ENCODE measurements around the gene GLIS2. TPM values are rescaled to one million over a fixed set of nuclear protein-coding genes. Genes with fewer than 3 reads are reported as not detected.
A peak's percentile ranks its signal among the peaks of the same experiment; 100 is the strongest.

GLIS2 gene
- total and polyA plus RNA-seq, 7 experiments from 2014 or later: 0.53 TPM; not detected in 6

DNA sequence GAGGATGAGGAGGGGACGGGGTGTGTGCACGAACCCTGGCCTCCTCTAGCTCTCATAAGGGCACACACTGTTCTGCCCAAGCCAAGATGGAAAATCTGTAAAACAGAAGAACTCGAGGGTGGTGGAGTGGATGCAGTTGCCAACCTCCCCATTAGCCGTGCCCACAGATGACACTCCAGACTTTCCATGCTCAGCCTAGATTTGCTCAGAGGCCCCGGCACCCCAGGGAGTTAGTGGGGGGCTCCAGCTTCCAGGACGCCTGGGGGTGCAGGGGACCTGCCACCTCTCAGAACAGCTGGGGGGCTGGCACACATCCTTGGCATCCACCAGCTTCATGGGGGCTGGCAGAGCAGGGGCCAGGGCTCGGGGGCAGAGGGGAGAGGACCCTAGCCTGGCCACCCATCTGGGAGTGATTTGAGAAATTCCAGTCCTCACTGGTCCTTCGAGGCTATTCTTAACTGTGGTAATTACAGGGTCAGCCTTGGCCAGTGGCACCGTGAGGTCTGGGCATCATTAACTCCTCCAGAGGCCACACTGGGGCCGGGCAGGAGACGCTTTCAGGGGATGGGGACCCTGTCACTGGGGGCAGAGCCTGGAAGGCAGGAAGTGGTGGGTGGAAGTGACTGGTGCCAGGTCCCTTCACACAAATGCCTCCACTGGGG, 70.1 kb downstream of the GLIS2 start:
- peak overlapping the region in 1 of 10 donors; percentile 14 for H3K4me3 Mint-ChIP-seq
- no peak overlapping the region for H3K4me3 ChIP-seq (ENCODE audit: low read length)
- H3K27ac Mint-ChIP-seq: peak overlapping the region in 3 of 9 donors; percentile 8 to 41 (median 25)
- H3K27ac ChIP-seq (ENCODE audit: low read depth, low read length): no peak overlapping the region
- DNase-seq (no peak), ATAC-seq (no peak)
- CTCF ChIA-PET: no interaction called here
- H3K9me3 Mint-ChIP-seq: no peaks in the 10 kb centered on the region
- peaks cover 0 to 7% (median 5%) of the 10 kb centered on the region in 7 donors for H3K4me1 Mint-ChIP-seq
- POLR2A ChIA-PET: no interaction called here
- H3K4me1 ChIP-seq (ENCODE audit: control insufficient read depth in 2 of 2, insufficient read depth in 2 of 2, low read length in 2 of 2): no peaks in the 10 kb centered on the region
- no peaks in the 10 kb centered on the region for H3K9me3 ChIP-seq (ENCODE audit: control insufficient read depth in 2 of 3, low read length in 3 of 3)
- H3K36me3 ChIP-seq (ENCODE audit: control insufficient read depth in 2 of 3, insufficient read depth in 3 of 3, low read length in 3 of 3): peaks cover 10 to 98% (median 14%) of the 10 kb centered on the region in 3 experiments
- intact Hi-C loops (cut with micrococcal nuclease): no loop called here
- H3K27me3 Mint-ChIP-seq: no peaks in the 10 kb centered on the region
- peaks cover 0 to 8% (median 0%) of the 10 kb centered on the region in 5 donors for H3K36me3 Mint-ChIP-seq
- no peaks in the 10 kb centered on the region for H3K27me3 ChIP-seq (ENCODE audit: control insufficient read depth in 2 of 2, insufficient read depth in 2 of 2, low read length in 2 of 2)

DNA sequence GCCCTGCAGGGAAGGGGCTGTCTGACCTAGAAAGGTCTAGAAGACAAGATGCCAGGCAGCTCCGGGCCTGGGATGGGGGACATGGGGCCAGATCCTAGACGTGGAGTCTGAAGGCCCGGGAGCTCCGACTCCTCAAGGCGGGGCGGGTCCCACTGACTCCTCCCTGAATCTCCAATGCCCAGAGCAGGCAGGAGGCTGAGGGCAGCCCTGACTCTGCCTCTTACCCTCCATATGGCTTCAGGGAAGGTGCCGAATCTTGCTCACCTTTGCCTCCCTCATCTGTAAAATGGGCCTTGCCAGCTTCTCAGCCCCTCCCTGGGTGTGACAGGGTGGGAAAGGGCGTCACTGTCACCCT, 70.6 kb downstream of the GLIS2 start:
- ChIA-PET POLR2A (no interaction called here), CTCF (no interaction called here)
- H3K27ac Mint-ChIP-seq: peak overlapping the region in 2 of 9 donors; percentile 55 to 59

DNA sequence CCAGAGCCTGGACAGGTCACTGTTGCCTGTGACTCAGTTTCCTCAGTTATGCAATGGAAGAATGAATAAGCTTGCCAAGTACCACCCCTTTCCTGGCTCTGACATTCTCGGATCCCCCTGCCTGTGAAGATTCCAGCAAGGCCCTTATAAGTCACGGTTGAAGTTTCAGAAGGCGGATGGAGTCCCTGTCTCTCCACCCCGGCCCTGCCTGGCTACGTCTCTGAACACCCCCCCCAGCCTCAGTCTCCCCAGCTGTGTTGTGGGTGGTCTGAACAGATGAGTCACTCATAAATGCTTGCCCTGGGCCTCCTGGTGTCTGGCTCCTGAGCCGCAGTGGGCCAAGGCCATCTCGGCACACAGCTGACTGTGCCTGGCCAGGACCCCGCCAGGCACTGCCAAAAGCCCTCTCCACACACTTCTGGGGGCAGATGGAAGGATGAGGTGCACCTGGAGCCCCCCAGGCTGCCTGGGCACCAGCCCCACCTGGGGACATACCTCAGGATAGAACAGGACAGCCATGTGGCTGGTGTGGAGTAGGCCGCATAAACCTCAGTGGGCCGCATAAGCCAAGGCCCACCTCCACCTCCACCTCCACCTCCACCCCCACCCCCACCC, 71.2 kb downstream of the GLIS2 start:
- Mint-ChIP-seq H3K4me3 (no peak overlapping the region), H3K27me3 (no peaks in the 10 kb centered on the region), H3K4me1 (peaks cover 0 to 7% (median 5%) of the 10 kb centered on the region in 7 donors), H3K27ac (no peak overlapping the region), H3K36me3 (peaks cover 0 to 8% (median 0%) of the 10 kb centered on the region in 5 donors), H3K9me3 (no peaks in the 10 kb centered on the region)
- intact Hi-C loops (cut with micrococcal nuclease): no loop called here
- Histone ChIP-seq H3K27me3 (ENCODE audit: control insufficient read depth in 2 of 2, insufficient read depth in 2 of 2, low read length in 2 of 2) (no peaks in the 10 kb centered on the region), H3K9me3 (ENCODE audit: control insufficient read depth in 2 of 3, low read length in 3 of 3) (no peaks in the 10 kb centered on the region), H3K4me3 (ENCODE audit: low read length) (no peak overlapping the region), H3K4me1 (ENCODE audit: control insufficient read depth in 2 of 2, insufficient read depth in 2 of 2, low read length in 2 of 2) (no peaks in the 10 kb centered on the region), H3K27ac (ENCODE audit: low read depth, low read length) (no peak overlapping the region), H3K36me3 (ENCODE audit: control insufficient read depth in 2 of 3, insufficient read depth in 3 of 3, low read length in 3 of 3) (peaks cover 10 to 96% (median 14%) of the 10 kb centered on the region in 3 experiments)
- DNase-seq: no peak
- CTCF ChIA-PET: no interaction called here
- ATAC-seq: no peak
- POLR2A ChIA-PET: no interaction called here

More for the DNA sequence above, 70.6 kb downstream of the GLIS2 start:
- intact Hi-C loops (cut with micrococcal nuclease): no loop called here
- no peaks in the 10 kb centered on the region for H3K9me3 Mint-ChIP-seq
- Histone ChIP-seq H3K27ac (ENCODE audit: low read depth, low read length) (no peak overlapping the region), H3K27me3 (ENCODE audit: control insufficient read depth in 2 of 2, insufficient read depth in 2 of 2, low read length in 2 of 2) (no peaks in the 10 kb centered on the region), H3K36me3 (ENCODE audit: control insufficient read depth in 2 of 3, insufficient read depth in 3 of 3, low read length in 3 of 3) (peaks cover 10 to 96% (median 14%) of the 10 kb centered on the region in 3 experiments), H3K9me3 (ENCODE audit: control insufficient read depth in 2 of 3, low read length in 3 of 3) (no peaks in the 10 kb centered on the region), H3K4me3 (ENCODE audit: low read length) (no peak overlapping the region), H3K4me1 (ENCODE audit: control insufficient read depth in 2 of 2, insufficient read depth in 2 of 2, low read length in 2 of 2) (no peaks in the 10 kb centered on the region)
- ATAC-seq (no peak), DNase-seq (peak in 1 of 9 donors; percentile 13)
- no peak overlapping the region for H3K4me3 Mint-ChIP-seq
- H3K4me1 Mint-ChIP-seq: peaks cover 0 to 7% (median 5%) of the 10 kb centered on the region in 7 donors
- peaks cover 0 to 8% (median 0%) of the 10 kb centered on the region in 5 donors for H3K36me3 Mint-ChIP-seq
- no peaks in the 10 kb centered on the region for H3K27me3 Mint-ChIP-seq

DNA sequence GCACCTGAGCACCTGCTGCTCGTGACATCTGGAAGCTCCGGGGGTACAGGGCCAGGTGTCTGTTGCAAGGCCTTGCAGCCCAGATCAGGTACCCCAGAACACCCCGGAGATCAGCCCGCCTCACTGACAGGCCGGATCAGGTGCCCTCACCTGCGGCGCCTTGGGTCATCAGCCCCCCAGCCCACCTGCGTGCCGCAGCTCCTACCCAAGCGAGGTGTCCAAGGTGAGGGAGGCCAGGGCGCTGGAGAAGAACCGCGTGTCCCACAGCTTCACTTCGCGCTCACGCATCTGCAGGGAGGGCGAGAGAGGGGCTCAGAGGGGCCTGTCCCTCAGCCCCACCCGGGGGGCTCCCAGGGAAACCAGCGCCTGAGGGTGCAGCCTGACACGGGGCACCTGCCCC, 71.9 kb downstream of the GLIS2 start:
- peak overlapping the region in 1 of 9 donors; percentile 32 for H3K27ac Mint-ChIP-seq
- H3K4me1 Mint-ChIP-seq: peaks cover 0 to 10% (median 5%) of the 10 kb centered on the region in 7 donors
- H3K9me3 ChIP-seq (ENCODE audit: control insufficient read depth in 2 of 3, low read length in 3 of 3): no peaks in the 10 kb centered on the region
- H3K9me3 Mint-ChIP-seq: no peaks in the 10 kb centered on the region
- intact Hi-C loops (cut with micrococcal nuclease): no loop called here
- H3K36me3 Mint-ChIP-seq: peaks cover 0 to 8% (median 0%) of the 10 kb centered on the region in 5 donors
- no peak overlapping the region for H3K4me3 Mint-ChIP-seq
- CTCF ChIA-PET: no interaction called here
- no peaks in the 10 kb centered on the region for H3K27me3 ChIP-seq (ENCODE audit: control insufficient read depth in 2 of 2, insufficient read depth in 2 of 2, low read length in 2 of 2)
- H3K4me1 ChIP-seq (ENCODE audit: control insufficient read depth in 2 of 2, insufficient read depth in 2 of 2, low read length in 2 of 2): no peaks in the 10 kb centered on the region
- H3K36me3 ChIP-seq (ENCODE audit: control insufficient read depth in 2 of 3, insufficient read depth in 3 of 3, low read length in 3 of 3): peaks cover 9 to 97% (median 14%) of the 10 kb centered on the region in 3 experiments
- DNase-seq: no peak
- H3K4me3 ChIP-seq (ENCODE audit: low read length): no peak overlapping the region
- ATAC-seq: no peak
- no peak overlapping the region for H3K27ac ChIP-seq (ENCODE audit: low read depth, low read length)
- POLR2A ChIA-PET: no interaction called here
- H3K27me3 Mint-ChIP-seq: no peaks in the 10 kb centered on the region

DNA sequence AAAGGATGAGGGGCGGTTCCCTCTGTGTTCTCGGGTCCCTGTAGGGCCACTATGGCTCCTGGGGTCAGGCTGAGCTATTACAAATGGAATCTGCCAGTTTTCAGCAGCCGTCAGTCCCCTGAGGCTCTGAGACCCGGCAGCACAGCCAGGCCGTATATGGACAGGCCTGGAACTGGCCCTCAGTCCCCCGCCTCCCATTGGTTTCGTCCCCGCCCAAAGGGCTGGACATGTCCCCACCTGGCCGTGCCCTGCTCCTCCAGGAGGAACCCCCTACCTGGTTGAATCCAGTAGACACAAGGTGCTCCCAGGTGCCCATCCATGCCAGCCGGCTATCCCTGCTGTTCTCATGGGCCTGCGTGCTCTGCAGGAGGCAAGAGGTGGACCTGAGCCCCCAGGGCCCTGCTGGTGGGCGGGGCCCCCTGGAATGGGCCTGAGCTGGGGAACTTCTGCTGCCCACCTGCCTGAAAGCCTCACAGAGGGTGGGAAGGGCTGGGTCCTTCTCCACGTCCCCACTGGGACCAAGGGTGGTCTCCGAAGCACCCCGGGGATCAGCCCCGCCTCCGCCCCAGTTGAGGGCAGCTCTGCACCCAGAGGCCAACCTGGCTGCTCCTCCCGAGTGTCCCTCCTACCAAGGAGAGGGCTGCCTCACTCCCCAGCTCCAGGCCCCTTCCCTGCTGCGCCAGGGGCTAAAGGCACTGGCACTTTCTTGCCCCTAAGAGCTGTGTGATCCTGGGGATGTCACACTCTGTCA, 72.6 kb downstream of the GLIS2 start:
- no peaks in the 10 kb centered on the region for H3K9me3 Mint-ChIP-seq
- ChIA-PET POLR2A (no interaction called here), CTCF (no interaction called here)
- intact Hi-C loops (cut with micrococcal nuclease): no loop called here
- no peak overlapping the region for H3K4me3 Mint-ChIP-seq
- peak in 1 of 9 donors; percentile 9 for DNase-seq
- Histone ChIP-seq H3K4me3 (ENCODE audit: low read length) (no peak overlapping the region), H3K36me3 (ENCODE audit: control insufficient read depth in 2 of 3, insufficient read depth in 3 of 3, low read length in 3 of 3) (peaks cover 6 to 98% (median 14%) of the 10 kb centered on the region in 3 experiments), H3K27me3 (ENCODE audit: control insufficient read depth in 2 of 2, insufficient read depth in 2 of 2, low read length in 2 of 2) (no peaks in the 10 kb centered on the region), H3K27ac (ENCODE audit: low read depth, low read length) (no peak overlapping the region), H3K9me3 (ENCODE audit: control insufficient read depth in 2 of 3, low read length in 3 of 3) (no peaks in the 10 kb centered on the region), H3K4me1 (ENCODE audit: control insufficient read depth in 2 of 2, insufficient read depth in 2 of 2, low read length in 2 of 2) (no peaks in the 10 kb centered on the region)
- peaks cover 0 to 10% (median under 1%) of the 10 kb centered on the region in 7 donors for H3K4me1 Mint-ChIP-seq
- peak overlapping the region in 1 of 9 donors; percentile 56 for H3K27ac Mint-ChIP-seq
- ATAC-seq: no peak
- H3K27me3 Mint-ChIP-seq: no peaks in the 10 kb centered on the region
- peaks cover 0 to 8% (median 0%) of the 10 kb centered on the region in 5 donors for H3K36me3 Mint-ChIP-seq

Measured in naive thymus-derived CD4-positive, alpha-beta T cell (primary cell).